Lung (tissue), 12 donors: Measurements from ENCODE around the gene IRGQ. TPM values are rescaled to one million over a fixed set of nuclear protein-coding genes. Genes with fewer than 3 reads are reported as not detected.

ENCODE experiments used
- ATAC-seq: fragments of 200-7000 bp; cut with Tn5 transposase; one replicate; pipeline ENCODE4 v1.9.1; 2020; ENCODE audit warnings: moderate number of reproducible peaks; ENCODE audit not compliant: insufficient read depth, low FRiP score
- DNase-seq, 3 donors: peaks; one replicate each; pipeline ENCODE4 v3.0.0-alpha.2; 2013 to 2017
- H3K27ac ChIP-seq, 2 donors: one replicate each; pipeline ENCODE4 v1.5.1; 2013; ENCODE audit warnings: mild to moderate bottlenecking in 2 of 2, moderate library complexity in 2 of 2, control low read depth in 1 of 2, inconsistent platforms in 1 of 2, low read depth in 1 of 2, low read length in 1 of 2
- H3K27me3 ChIP-seq, 3 donors: one replicate each; pipeline ENCODE4 v1.5.1; 2013; ENCODE audit warnings: low read length in 2 of 3; ENCODE audit not compliant: control insufficient read depth in 3 of 3, insufficient read depth in 3 of 3
- H3K36me3 ChIP-seq, 4 donors: one replicate each; pipeline ENCODE4 v1.5.1; 2013; ENCODE audit warnings: low read length in 4 of 4, mild to moderate bottlenecking in 1 of 4, moderate library complexity in 1 of 4; ENCODE audit not compliant: control insufficient read depth in 4 of 4, insufficient read depth in 4 of 4
- H3K4me1 ChIP-seq, 5 donors: one replicate each; pipeline ENCODE4 v1.5.1; 2013; ENCODE audit warnings: low read length in 5 of 5, mild to moderate bottlenecking in 2 of 5, moderate library complexity in 1 of 5; ENCODE audit not compliant: control insufficient read depth in 5 of 5, insufficient read depth in 5 of 5
- H3K4me3 ChIP-seq: one replicate; pipeline ENCODE4 v1.5.1; 2013; ENCODE audit warnings: mild to moderate bottlenecking, control low read depth, moderate library complexity
- H3K9ac ChIP-seq, 2 donors: one replicate each; pipeline ENCODE4 v1.5.1; 2013; ENCODE audit warnings: low read length in 2 of 2, control low read depth in 1 of 2; ENCODE audit not compliant: insufficient read depth in 1 of 2
- H3K9me3 ChIP-seq, 4 donors: one replicate each; pipeline ENCODE4 v1.5.1; 2013; ENCODE audit warnings: low read length in 3 of 4, mild to moderate bottlenecking in 1 of 4, moderate library complexity in 1 of 4; ENCODE audit not compliant: control insufficient read depth in 4 of 4, insufficient read depth in 3 of 4
- WGBS, 2 donors: extraction: QIAGEN DNeasy Blood & Tissue Kit; methylation state at CpG; one replicate each; pipeline ENCODE4 v1.1.7; 2013; 5-methylcytosine and 5-hydroxymethylcytosine counted together
- polyA plus RNA-seq, 2 donors: library from polyadenylated mRNA; stranded (reverse); fragments of 200-250 nt; gene quantifications; one replicate each; pipeline ENCODE4 v1.2.1, GENCODE V29; 2013
- total RNA-seq, 2 donors: library from RNA; depleted of rRNA in 1 of 2; stranded (reverse); fragments of >200 nt in 1 of 2; gene quantifications; one replicate each; pipeline ENCODE4 v1.2.1, GENCODE V29; 2014 to 2021
- TF ChIP-seq, protein P1 (sequence below): IDR thresholded peaks from 2 replicates; pipeline ENCODE4 v1.5.1; 2012; ENCODE audit warnings: mild to moderate bottlenecking; ENCODE audit errors: control extremely low read depth, extremely low read depth
- donor health status: control.
- donor health status: control.
- donor health status: Bipolar disorder and iron deficiency.
- donor health status: healthy.
- donor health status: DM: yes; HTN: yes; CAD: no.

The IRGQ gene
- total and polyA plus RNA-seq, 4 donors, result 3.8 to 28.3 (median 15.6) TPM

DNA sequence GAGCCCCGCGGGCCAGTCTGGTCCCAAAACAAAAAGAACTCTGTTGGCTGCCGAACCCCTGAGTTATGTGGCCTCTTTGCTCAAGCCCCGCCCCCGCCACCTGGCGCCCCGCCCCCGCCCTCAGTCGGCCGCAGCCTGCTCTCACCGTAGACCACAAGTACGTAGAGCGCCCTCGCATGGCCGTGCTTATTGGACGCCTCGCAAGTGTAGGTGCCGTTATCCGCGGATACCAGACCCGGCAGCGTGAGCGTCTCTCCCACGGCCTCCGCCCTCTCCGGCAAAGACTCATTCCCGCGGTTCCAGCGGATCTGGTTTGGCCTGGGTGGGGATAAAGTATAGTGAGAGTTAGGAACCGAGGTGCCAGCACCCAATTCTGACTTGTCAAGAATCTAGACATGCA, 29.0 kb upstream of the IRGQ start:
- WGBS, 2 donors, result 22 to 49% methylated on average over 30 of the region's 30 CpGs
- no peaks in the 10 kb centered on the region for H3K9me3 ChIP-seq
- DNase-seq (peak in 1 of 3 donors; percentile 41), ATAC-seq (no peak)
- H3K36me3 ChIP-seq, result no peaks in the 10 kb centered on the region
- TF ChIP-seq, protein P1, sequence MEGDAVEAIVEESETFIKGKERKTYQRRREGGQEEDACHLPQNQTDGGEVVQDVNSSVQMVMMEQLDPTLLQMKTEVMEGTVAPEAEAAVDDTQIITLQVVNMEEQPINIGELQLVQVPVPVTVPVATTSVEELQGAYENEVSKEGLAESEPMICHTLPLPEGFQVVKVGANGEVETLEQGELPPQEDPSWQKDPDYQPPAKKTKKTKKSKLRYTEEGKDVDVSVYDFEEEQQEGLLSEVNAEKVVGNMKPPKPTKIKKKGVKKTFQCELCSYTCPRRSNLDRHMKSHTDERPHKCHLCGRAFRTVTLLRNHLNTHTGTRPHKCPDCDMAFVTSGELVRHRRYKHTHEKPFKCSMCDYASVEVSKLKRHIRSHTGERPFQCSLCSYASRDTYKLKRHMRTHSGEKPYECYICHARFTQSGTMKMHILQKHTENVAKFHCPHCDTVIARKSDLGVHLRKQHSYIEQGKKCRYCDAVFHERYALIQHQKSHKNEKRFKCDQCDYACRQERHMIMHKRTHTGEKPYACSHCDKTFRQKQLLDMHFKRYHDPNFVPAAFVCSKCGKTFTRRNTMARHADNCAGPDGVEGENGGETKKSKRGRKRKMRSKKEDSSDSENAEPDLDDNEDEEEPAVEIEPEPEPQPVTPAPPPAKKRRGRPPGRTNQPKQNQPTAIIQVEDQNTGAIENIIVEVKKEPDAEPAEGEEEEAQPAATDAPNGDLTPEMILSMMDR, result no peak
- no peak overlapping the region for H3K9ac ChIP-seq
- H3K4me1 ChIP-seq, result peaks cover 0 to 6% (median 0%) of the 10 kb centered on the region in 5 donors
- no peak overlapping the region for H3K27ac ChIP-seq
- H3K27me3 ChIP-seq, result no peaks in the 10 kb centered on the region
- H3K4me3 ChIP-seq, result no peak overlapping the region

DNA sequence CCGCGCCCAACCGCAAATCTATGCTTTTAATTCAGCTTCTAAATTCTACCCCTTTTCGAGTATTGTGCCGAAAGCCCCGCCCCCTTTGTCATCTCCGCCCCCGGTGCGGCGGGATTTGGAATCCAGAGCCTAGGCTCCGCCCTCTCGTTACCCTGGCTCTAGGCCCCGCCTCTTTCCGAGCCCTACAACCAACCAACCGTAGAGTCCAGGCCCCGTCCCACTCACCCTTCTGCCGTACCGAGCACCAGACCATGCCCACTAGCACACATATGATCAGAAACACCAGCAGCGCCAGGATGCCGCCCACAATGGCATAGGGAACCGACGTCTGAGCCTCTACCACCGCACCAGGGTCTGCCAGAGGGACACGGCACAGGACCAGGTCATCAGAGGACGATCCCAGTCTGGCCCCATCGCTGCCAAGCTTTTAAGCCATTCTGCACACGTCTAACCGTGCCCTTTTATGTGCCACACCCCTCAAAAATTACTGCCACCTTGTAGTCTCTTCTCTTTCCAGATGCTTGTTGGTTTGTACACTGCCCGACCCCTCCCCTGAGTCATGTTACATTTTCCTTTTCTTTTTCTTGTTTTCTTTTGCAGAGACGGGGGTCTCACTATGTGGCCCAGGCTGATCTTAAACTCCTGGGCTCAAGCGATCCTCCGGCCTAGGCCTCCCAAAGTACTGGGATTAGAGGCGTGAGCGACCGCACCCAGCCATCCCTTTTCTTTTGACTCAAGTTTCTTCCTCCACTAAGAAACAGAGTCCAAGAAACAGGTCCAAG, 28.1 kb upstream of the IRGQ start:
- WGBS, 2 donors, result 85 to 94% methylated on average over 35 of the region's 35 CpGs
- Histone ChIP-seq H3K4me1 (peaks cover 0 to 7% (median 0%) of the 10 kb centered on the region in 5 donors), H3K27me3 (no peaks in the 10 kb centered on the region), H3K9me3 (peaks cover 0 to under 1% (median 0%) of the 10 kb centered on the region in 4 donors), H3K4me3 (no peak overlapping the region), H3K9ac (no peak overlapping the region), H3K36me3 (no peaks in the 10 kb centered on the region), H3K27ac (no peak overlapping the region)
- ATAC-seq (no peak), DNase-seq (no peak)
- TF ChIP-seq, protein P1, result no peak

DNA sequence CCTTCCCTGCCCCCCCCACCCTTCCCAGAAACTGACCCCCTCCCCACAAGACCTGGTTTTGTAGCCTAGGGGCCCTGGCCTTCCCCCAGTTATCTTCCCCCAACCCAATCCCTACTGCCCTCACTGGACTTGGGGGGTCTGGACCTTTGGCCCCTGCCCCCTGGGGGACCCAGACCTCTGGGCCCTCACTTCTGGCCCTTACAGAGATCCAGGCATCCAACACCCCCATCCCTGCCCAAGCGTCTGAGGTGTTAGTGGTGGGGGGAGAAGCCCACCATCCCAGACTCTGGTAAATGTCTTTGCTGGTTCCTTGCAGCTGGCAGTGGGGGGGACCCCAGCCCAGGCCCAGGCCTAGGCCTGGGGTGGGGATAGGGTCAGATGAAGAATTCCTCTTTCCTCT, 27.0 kb upstream of the IRGQ start:
- Histone ChIP-seq H3K9me3 (peaks cover 0 to 1% (median 0%) of the 10 kb centered on the region in 4 donors), H3K36me3 (no peaks in the 10 kb centered on the region), H3K9ac (no peak overlapping the region), H3K4me3 (no peak overlapping the region), H3K27me3 (no peaks in the 10 kb centered on the region), H3K27ac (no peak overlapping the region), H3K4me1 (peaks cover 0 to 15% (median 6%) of the 10 kb centered on the region in 5 donors)
- TF ChIP-seq, protein P1, result no peak
- WGBS, 2 donors, result 94 to 100% methylated on average over 1 of the region's 1 CpG
- DNase-seq (no peak), ATAC-seq (no peak)
